Spinal cord (tissue), 4 donors: Measurements from ENCODE around the gene UQCRC2. TPM values are rescaled to one million over a fixed set of nuclear protein-coding genes. Genes with fewer than 3 reads are reported as not detected.

Experiments used
- polyA plus RNA-seq, 2 donors: library from polyadenylated mRNA; unstranded; fragments of 120-200 nt; gene quantifications; one replicate each; pipeline ENCODE4 v1.2.1, GENCODE V29; 2013; ENCODE audit not compliant: insufficient read length in 2 of 2
- total RNA-seq, 2 donors: library from RNA; depleted of rRNA in 1 of 2; stranded (reverse); fragments of 120-200 nt in 1 of 2; fragments of >200 nt in 1 of 2; gene quantifications; one replicate each; pipeline versions ENCODE4 v1.2.3 to v1.2.4, GENCODE V29; 2013 to 2014

UQCRC2 gene
- total and polyA plus RNA-seq, 4 donors, result 237 to 292 (median 280) TPM

Other genes with a start within 250 kb of the UQCRC2 start
- 10 to 100 TPM; 68.7 to 72.0 TPM for gene NPIPB4, start 95.6 kb upstream of the UQCRC2 start, total RNA-seq
- gene NPIPB4, start 95.6 kb upstream of the UQCRC2 start, polyA plus RNA-seq, result 100 to 1,000 TPM in 1 of 2 donors, 10 to 100 TPM in 1; 71.8 to 294 TPM
- gene PDZD9, start 47.8 kb downstream of the UQCRC2 start, total RNA-seq, result under 1 TPM in 1 of 2 donors, not detected in 1; 0.30 TPM
- 1 to 10 TPM; 1.0 to 1.7 TPM for gene PDZD9, start 47.8 kb downstream of the UQCRC2 start, polyA plus RNA-seq
- 10 to 100 TPM; 19.3 to 43.1 TPM for gene MOSMO, start 54.8 kb downstream of the UQCRC2 start, total RNA-seq
- gene MOSMO, start 54.8 kb downstream of the UQCRC2 start, polyA plus RNA-seq, result 10 to 100 TPM; 24.6 to 28.7 TPM
- 10 to 100 TPM in 1 of 2 donors, 1 to 10 TPM in 1; 4.6 to 21.4 TPM for gene VWA3A, start 139.2 kb downstream of the UQCRC2 start, total RNA-seq
- gene VWA3A, start 139.2 kb downstream of the UQCRC2 start, polyA plus RNA-seq, result 10 to 100 TPM; 19.0 to 22.5 TPM
- under 1 TPM in 1 of 2 donors, not detected in 1; 0.17 TPM for gene SDR42E2, start 209.1 kb downstream of the UQCRC2 start, total RNA-seq
- 1 to 10 TPM; 1.3 to 1.6 TPM for gene SDR42E2, start 209.1 kb downstream of the UQCRC2 start, polyA plus RNA-seq